Measurements from ENCODE around the gene CCDC157.

The CCDC157 gene

GRCh38 chr22:30423959-30424533 lies 67.2 kb downstream of the CCDC157 start (continued):
- 0 out of 2 replicates have a peak, but pooled peaks have one; percentile 46 for TF ChIP-seq HOXD13 (CRISPR knock-in tag; IDR thresholded peaks at IDR 0.05; ENCODE audit: borderline replicate concordance)
- TF ChIP-seq PATZ1 (tag by site-specific recombination; IDR thresholded peaks at IDR 0.05), result peak; percentile 92
- no peak for TF ChIP-seq ZNF248 (tag by site-specific recombination; IDR thresholded peaks at IDR 0.05)

GRCh38 chr22:30424534-30425326 lies 67.9 kb downstream of the CCDC157 start:
- ChIA-PET CTCF (interaction anchor here (0.6 to 7.6 kb wide), 14 partner anchors 11 to 318 kb away, joined by 3 to 71 read pairs (median 6); no protein-coding TSS in a partner anchor), POLR2A (interaction anchor here (0.6 to 6.0 kb wide), 24 partner anchors 8 to 871 kb away, joined by 3 to 86 read pairs (median 4); partner anchors contain the start of genes CCDC157, INPP5J, PES1 and SEC14L2)
- H3K9me3 ChIP-seq (ENCODE audit: control insufficient read depth, insufficient read depth, low read depth, low read length), result no peaks in the 10 kb centered on the region
- H3K27ac ChIP-seq (ENCODE audit: extremely low read depth, low read depth, low read length), result 0 out of 2 replicates have a peak overlapping the region, but pooled peaks have one; percentile 10
- H3K36me3 ChIP-seq (ENCODE audit: control insufficient read depth in 2 of 2, insufficient read depth in 1 of 2, low read length in 2 of 2), result peaks cover 0 to 36% of the 10 kb centered on the region in 2 experiments; a peak in 1 of 3 replicates
- H3K4me3 ChIP-seq (ENCODE audit: low read depth, low read length), result peak overlapping the region; percentile 39
- TF ChIP-seq ZNF335 (tag by site-specific recombination; conservative IDR thresholded peaks at IDR 0.05), result no peak
- TF ChIP-seq ZNF768 (tag by site-specific recombination; IDR thresholded peaks at IDR 0.05), result 0 out of 2 replicates have a peak, but pooled peaks have one; percentile 44
- H3K4me1 ChIP-seq (ENCODE audit: control insufficient read depth, insufficient read depth, low read length), result peaks cover 28% of the 10 kb centered on the region

GRCh38 chr22:30425327-30425615 lies 68.5 kb downstream of the CCDC157 start:
- Histone ChIP-seq H3K9me3 (ENCODE audit: control insufficient read depth, insufficient read depth, low read depth, low read length) (no peaks in the 10 kb centered on the region), H3K36me3 (ENCODE audit: control insufficient read depth in 2 of 2, insufficient read depth in 1 of 2, low read length in 2 of 2) (peaks cover 0 to 31% of the 10 kb centered on the region in 2 experiments; a peak in 1 of 3 replicates), H3K4me1 (ENCODE audit: control insufficient read depth, insufficient read depth, low read length) (peaks cover 27% of the 10 kb centered on the region), H3K27ac (ENCODE audit: extremely low read depth, low read depth, low read length) (no peak overlapping the region; the same call in 1 of the 2 replicates), H3K4me3 (ENCODE audit: low read depth, low read length) (peak overlapping the region; percentile 74)
- TF ChIP-seq ZNF624 (tag by site-specific recombination; IDR thresholded peaks at IDR 0.05), result no peak
- TF ChIP-seq ZNF19 (tag by site-specific recombination; IDR thresholded peaks at IDR 0.05; ENCODE audit: low read depth), result no peak
- no peak for TF ChIP-seq ZNF529 (tag by site-specific recombination; IDR thresholded peaks at IDR 0.05; ENCODE audit: insufficient replicate concordance)
- peak; percentile 59; the same call in 1 of the 2 replicates for TF ChIP-seq MZF1 (tag by site-specific recombination; IDR thresholded peaks at IDR 0.05; ENCODE audit: borderline replicate concordance)
- no peak for TF ChIP-seq AEBP2 (tag by site-specific recombination; IDR thresholded peaks at IDR 0.05; ENCODE audit: borderline replicate concordance)
- TF ChIP-seq ZNF112 (tag by site-specific recombination; IDR thresholded peaks at IDR 0.05), result no peak
- TF ChIP-seq IKZF3 (tag by site-specific recombination; IDR thresholded peaks at IDR 0.05), result 0 out of 2 replicates have a peak, but pooled peaks have one; percentile 19
- no peak for TF ChIP-seq ZNF521 (tag by site-specific recombination; IDR thresholded peaks at IDR 0.05)
- TF ChIP-seq ZBTB17 (tag by site-specific recombination; IDR thresholded peaks at IDR 0.05), result no peak
- no peak for TF ChIP-seq ZNF660 (tag by site-specific recombination; IDR thresholded peaks at IDR 0.05)
- peak; percentile 56 for TF ChIP-seq ZNF341 (tag by site-specific recombination; IDR thresholded peaks at IDR 0.05; ENCODE audit: low read depth)
- ChIA-PET POLR2A (interaction anchor here (0.6 to 6.0 kb wide), 8 partner anchors 9 to 658 kb away, joined by 3 to 86 read pairs (median 10); partner anchors contain the start of genes CCDC157, SEC14L2, SF3A1 and UQCR10), CTCF (interaction anchor here (0.7 to 7.6 kb wide), 7 partner anchors 13 to 164 kb away, joined by 3 to 71 read pairs (median 8); no protein-coding TSS in a partner anchor)
